ENCODE results near the gene EHMT1. TPM values are rescaled to one million over a fixed set of nuclear protein-coding genes. Genes with fewer than 3 reads are reported as not detected.

The EHMT1 gene
- total and polyA plus RNA-seq, 2 donors (not counting 1 experiment from before 2014, with no cell fraction given) = 101 to 394 TPM

DNA sequence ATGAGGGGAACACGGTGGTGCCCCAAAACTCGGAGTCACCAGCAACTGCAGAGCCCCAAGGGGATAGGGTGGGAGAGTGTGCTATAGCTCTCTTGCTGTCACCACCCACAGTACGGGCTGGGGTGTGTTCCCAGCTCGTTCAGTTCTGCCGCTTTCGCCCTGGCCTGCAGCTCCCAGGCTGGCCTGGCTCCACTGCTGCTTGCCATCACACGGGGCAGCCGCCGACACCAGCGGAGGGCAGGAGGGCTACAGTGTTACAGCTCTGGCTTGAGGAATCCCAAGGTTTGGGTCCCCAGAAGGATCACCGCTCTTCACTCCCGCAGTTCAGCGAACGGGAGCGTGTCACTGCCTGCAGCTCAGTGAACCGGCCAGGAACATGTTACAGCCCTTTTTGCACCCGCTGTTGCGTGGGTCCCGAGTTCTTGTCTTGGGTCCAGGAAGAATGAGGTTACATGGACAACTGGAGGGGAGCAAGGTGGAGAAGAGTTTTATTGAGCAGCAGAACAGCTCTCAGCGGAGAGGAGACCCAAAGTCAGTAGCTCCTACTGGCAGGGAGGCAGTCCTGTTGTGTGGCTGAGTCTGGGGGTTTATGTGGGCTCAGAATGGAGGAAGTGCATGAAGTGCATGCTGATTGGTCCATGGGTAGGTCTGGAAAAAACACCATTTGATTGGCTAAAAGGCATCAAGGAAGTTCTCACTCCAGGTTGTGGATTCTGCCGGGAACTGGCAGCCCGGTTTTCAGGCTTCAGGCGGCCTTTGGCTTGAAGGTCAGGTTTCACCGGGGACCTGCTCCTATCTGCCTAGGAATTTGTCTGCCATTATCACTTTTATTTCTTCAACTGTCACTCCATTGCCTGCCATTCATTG lies 113.4 kb downstream of the EHMT1 start:
- Histone ChIP-seq H3K27ac (ENCODE audit: low read length in 2 of 2) (no peak overlapping the region), H3K4me2 (replicated peaks; ENCODE audit: low read depth, low read length, poor library complexity, severe bottlenecking) (no peak overlapping the region), H3K27me3 (replicated peaks in 1 of 4; ENCODE audit: control extremely low read depth in 1 of 4, control insufficient read depth in 3 of 4, insufficient read depth in 4 of 4, low read length in 3 of 4) (no peaks in the 10 kb centered on the region), H3K36me3 (replicated peaks in 1 of 2; ENCODE audit: control extremely low read depth in 1 of 2, control insufficient read depth in 1 of 2, extremely low read depth in 1 of 2, insufficient read depth in 2 of 2, low read length in 1 of 2) (peaks cover 20 to 79% of the 10 kb centered on the region in 2 experiments), H4K20me1 (ENCODE audit: control insufficient read depth, insufficient read depth, low read length, poor library complexity, severe bottlenecking) (peaks cover 4% of the 10 kb centered on the region), H3K79me2 (ENCODE audit: control insufficient read depth, insufficient read depth, low read length) (peaks cover 79% of the 10 kb centered on the region), H3K9ac (ENCODE audit: low read length) (no peak overlapping the region), H3K9me3 (ENCODE audit: control extremely low read depth in 1 of 3, control insufficient read depth in 2 of 3, insufficient read depth in 1 of 3, low read length in 2 of 3) (peaks cover 8 to 24% (median 24%) of the 10 kb centered on the region in 3 donors), H3K4me3 (ENCODE audit: control extremely low read depth in 1 of 5, extremely low read depth in 1 of 5, insufficient read depth in 1 of 5, low read depth in 2 of 5, low read length in 4 of 5) (no peak overlapping the region), H3K4me1 (ENCODE audit: control insufficient read depth in 2 of 2, insufficient read depth in 2 of 2, low read length in 2 of 2) (peaks cover 0 to 3% of the 10 kb centered on the region in 2 donors), H2AFZ (ENCODE audit: insufficient read depth, low read depth, low read length, poor library complexity, severe bottlenecking) (no peak overlapping the region)
- POLR2A ChIA-PET = interaction anchor here (0.6 kb wide), 1 partner anchor 84 kb away, joined by 7 read pairs; no protein-coding TSS in a partner anchor
- Mint-ChIP-seq H3K27me3 (no peaks in the 10 kb centered on the region), H3K4me1 (peaks cover 17% of the 10 kb centered on the region), H3K9me3 (ENCODE audit: insufficient read depth) (peaks cover 8% of the 10 kb centered on the region), H3K27ac (peak overlapping the region; percentile 37), H3K4me3 (no peak overlapping the region)
- intact Hi-C loops (cut with micrococcal nuclease) = no loop called here
- TF ChIP-seq EZH2 (IDR thresholded peaks at IDR 0.05; ENCODE audit: borderline replicate concordance, insufficient read depth, low read depth, low read length, poor library complexity, severe bottlenecking) = no peak
- TF ChIP-seq, protein P1, sequence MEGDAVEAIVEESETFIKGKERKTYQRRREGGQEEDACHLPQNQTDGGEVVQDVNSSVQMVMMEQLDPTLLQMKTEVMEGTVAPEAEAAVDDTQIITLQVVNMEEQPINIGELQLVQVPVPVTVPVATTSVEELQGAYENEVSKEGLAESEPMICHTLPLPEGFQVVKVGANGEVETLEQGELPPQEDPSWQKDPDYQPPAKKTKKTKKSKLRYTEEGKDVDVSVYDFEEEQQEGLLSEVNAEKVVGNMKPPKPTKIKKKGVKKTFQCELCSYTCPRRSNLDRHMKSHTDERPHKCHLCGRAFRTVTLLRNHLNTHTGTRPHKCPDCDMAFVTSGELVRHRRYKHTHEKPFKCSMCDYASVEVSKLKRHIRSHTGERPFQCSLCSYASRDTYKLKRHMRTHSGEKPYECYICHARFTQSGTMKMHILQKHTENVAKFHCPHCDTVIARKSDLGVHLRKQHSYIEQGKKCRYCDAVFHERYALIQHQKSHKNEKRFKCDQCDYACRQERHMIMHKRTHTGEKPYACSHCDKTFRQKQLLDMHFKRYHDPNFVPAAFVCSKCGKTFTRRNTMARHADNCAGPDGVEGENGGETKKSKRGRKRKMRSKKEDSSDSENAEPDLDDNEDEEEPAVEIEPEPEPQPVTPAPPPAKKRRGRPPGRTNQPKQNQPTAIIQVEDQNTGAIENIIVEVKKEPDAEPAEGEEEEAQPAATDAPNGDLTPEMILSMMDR (IDR thresholded peaks at IDR 0.05) = no peak
- DNase-seq = no peak
- over 99% methylated on average over 21 of the region's 24 CpGs for whole genome bisulfite sequencing (ENCODE audit: insufficient coverage)
- no peak for ATAC-seq (ENCODE audit: low read depth)
- CTCF ChIA-PET = interaction anchor here (1.2 to 1.3 kb wide), 2 partner anchors 13 to 18 kb away, joined by 3 to 4 read pairs; no protein-coding TSS in a partner anchor

- CTCF ChIA-PET = interaction anchor here (1.3 kb wide), 1 partner anchor 12 kb away, joined by 4 read pairs; no protein-coding TSS in a partner anchor
- POLR2A ChIA-PET = no interaction called here
These were observed 114.6 kb downstream of the EHMT1 start for GRCh38 chr9:137733429-137733828.

More at GRCh38 chr9:137733429-137733828, 114.6 kb downstream of the EHMT1 start:
- H3K79me2 ChIP-seq (ENCODE audit: control insufficient read depth, insufficient read depth, low read length) = peaks cover 67% of the 10 kb centered on the region
- H4K20me1 ChIP-seq (ENCODE audit: control insufficient read depth, insufficient read depth, low read length, poor library complexity, severe bottlenecking) = no peaks in the 10 kb centered on the region
- H3K9me3 ChIP-seq (ENCODE audit: control extremely low read depth in 1 of 3, control insufficient read depth in 2 of 3, insufficient read depth in 1 of 3, low read length in 2 of 3) = peaks cover 10 to 30% (median 27%) of the 10 kb centered on the region in 3 donors
- Mint-ChIP-seq H3K4me3 (no peak overlapping the region), H3K27me3 (no peaks in the 10 kb centered on the region), H3K4me1 (peaks cover 23% of the 10 kb centered on the region), H3K9me3 (ENCODE audit: insufficient read depth) (peaks cover 8% of the 10 kb centered on the region), H3K27ac (no peak overlapping the region)
- H3K4me1 ChIP-seq (ENCODE audit: control insufficient read depth in 2 of 2, insufficient read depth in 2 of 2, low read length in 2 of 2) = peaks cover 12 to 15% of the 10 kb centered on the region in 2 donors
- DNase-seq (no peak), ATAC-seq (ENCODE audit: low read depth) (no peak)
- no peak overlapping the region for H3K9ac ChIP-seq (ENCODE audit: low read length)
- no peak overlapping the region for H3K4me3 ChIP-seq (ENCODE audit: control extremely low read depth in 1 of 5, extremely low read depth in 1 of 5, insufficient read depth in 1 of 5, low read depth in 2 of 5, low read length in 4 of 5)
- intact Hi-C loops (cut with micrococcal nuclease) = no loop called here
- TF ChIP-seq EZH2 (IDR thresholded peaks at IDR 0.05; ENCODE audit: borderline replicate concordance, insufficient read depth, low read depth, low read length, poor library complexity, severe bottlenecking) = no peak
- TF ChIP-seq, protein P1 (IDR thresholded peaks at IDR 0.05) = no peak
- no peak overlapping the region for H3K4me2 ChIP-seq (replicated peaks; ENCODE audit: low read depth, low read length, poor library complexity, severe bottlenecking)
- peaks cover 20 to 69% of the 10 kb centered on the region in 2 experiments for H3K36me3 ChIP-seq (replicated peaks in 1 of 2; ENCODE audit: control extremely low read depth in 1 of 2, control insufficient read depth in 1 of 2, extremely low read depth in 1 of 2, insufficient read depth in 2 of 2, low read length in 1 of 2)
- no peak overlapping the region for H3K27ac ChIP-seq (ENCODE audit: low read length in 2 of 2)
- H3K27me3 ChIP-seq (replicated peaks in 1 of 4; ENCODE audit: control extremely low read depth in 1 of 4, control insufficient read depth in 3 of 4, insufficient read depth in 4 of 4, low read length in 3 of 4) = no peaks in the 10 kb centered on the region
- WGBS (ENCODE audit: insufficient coverage) = 98% methylated on average over 4 of the region's 6 CpGs
- H2AFZ ChIP-seq (ENCODE audit: insufficient read depth, low read depth, low read length, poor library complexity, severe bottlenecking) = no peak overlapping the region
